SK-N-SH treated with all-trans-retinoic acid at 6 μM for 48 hours (cell line): Measurements from ENCODE around the gene KRTAP4-7.
"Not testable (repeated sequence)": the region's sequence is repeated elsewhere in the genome, so short reads cannot be mapped to it uniquely, and the experiment has no call there.

ENCODE experiments used
- ATAC-seq: fragments of 200-7000 bp; cut with Tn5 transposase; 3 replicates; pipeline ENCODE4 v1.9.1; 2020; ENCODE audit warnings: mild to moderate bottlenecking, moderate library complexity
- BACH2 ChIP-seq: fragments of 250-450 bp; sonication (Bioruptor Pico); IDR thresholded peaks from 2 replicates; pipeline ENCODE4 v1.9.0; 2021; ENCODE audit warnings: mild to moderate bottlenecking, borderline replicate concordance
- CSDC2 ChIP-seq: fragments of 250-450 bp; sonication (Bioruptor Pico); IDR thresholded peaks from 2 replicates; pipeline ENCODE4 v1.5.0; 2020; ENCODE audit warnings: mild to moderate bottlenecking, moderate library complexity
- CSRNP3 ChIP-seq: fragments of 250-450 bp; sonication (Bioruptor Pico); IDR thresholded peaks from 2 replicates; pipeline ENCODE4 v1.5.1; 2021; ENCODE audit warnings: mild to moderate bottlenecking, moderate library complexity
- ESRRG ChIP-seq: fragments of 250-450 bp; sonication (Bioruptor Pico); IDR thresholded peaks from 2 replicates; pipeline ENCODE4 v1.6.1; 2021; ENCODE audit warnings: mild to moderate bottlenecking
- GLIS3 ChIP-seq: fragments of 250-450 bp; sonication (Bioruptor Pico); IDR thresholded peaks from 2 replicates; pipeline ENCODE4 v1.5.0; 2020; ENCODE audit warnings: mild to moderate bottlenecking, moderate library complexity
- OSR1 ChIP-seq: fragments of 250-450 bp; sonication (Bioruptor Pico); IDR thresholded peaks from 2 replicates; pipeline ENCODE4 v1.8.0; 2022; ENCODE audit warnings: moderate library complexity, mild to moderate bottlenecking, inconsistent platforms
- POU6F1 ChIP-seq: fragments of 250-450 bp; sonication (Bioruptor Pico); IDR thresholded peaks from 2 replicates; pipeline ENCODE4 v1.8.0; 2021; ENCODE audit warnings: low read depth, mild to moderate bottlenecking, moderate library complexity, borderline replicate concordance
- PPARA ChIP-seq: fragments of 250-450 bp; sonication (Bioruptor Pico); IDR thresholded peaks from 2 replicates; pipeline ENCODE4 v1.5.0; 2020; ENCODE audit warnings: mild to moderate bottlenecking, borderline replicate concordance
- SNAI2 ChIP-seq: fragments of 250-450 bp; sonication (Bioruptor Pico); IDR thresholded peaks from 2 replicates; pipeline ENCODE4 v1.5.0; 2020; ENCODE audit warnings: mild to moderate bottlenecking, moderate library complexity
- TCF4 ChIP-seq: fragments of 250-450 bp; sonication (Bioruptor Pico); IDR thresholded peaks from 2 replicates; pipeline ENCODE4 v1.8.0; 2021; ENCODE audit warnings: mild to moderate bottlenecking, moderate library complexity, borderline replicate concordance
- TOX ChIP-seq: fragments of 250-450 bp; sonication (Bioruptor Pico); IDR thresholded peaks from 2 replicates; pipeline ENCODE4 v1.8.0; 2021; ENCODE audit warnings: mild to moderate bottlenecking, moderate library complexity, borderline replicate concordance
- ZFP3 ChIP-seq: fragments of 250-450 bp; sonication (Bioruptor Pico); IDR thresholded peaks from 2 replicates; pipeline ENCODE4 v1.5.0; 2020; ENCODE audit warnings: mild to moderate bottlenecking, moderate library complexity
- ZNF70 ChIP-seq: fragments of 450-650 bp; formaldehyde crosslinking; IDR thresholded peaks from 2 replicates; pipeline ENCODE4 v1.5.0; 2020; ENCODE audit warnings: mild to moderate bottlenecking, moderate library complexity
- ZNF8 ChIP-seq: fragments of 450-650 bp; formaldehyde crosslinking; IDR thresholded peaks from 2 replicates; pipeline ENCODE4 v1.5.0; 2020; ENCODE audit warnings: mild to moderate bottlenecking, moderate library complexity
- TF ChIP-seq, protein P1 (sequence below): fragments of 250-450 bp; sonication (Bioruptor Pico); IDR thresholded peaks from 2 replicates; pipeline ENCODE4 v1.8.0; 2020; ENCODE audit warnings: mild to moderate bottlenecking, moderate library complexity, borderline replicate concordance
- TF ChIP-seq, protein P2 (sequence below): fragments of 250-450 bp; sonication (Bioruptor Pico); IDR thresholded peaks from 2 replicates; pipeline ENCODE4 v1.5.1; 2020; ENCODE audit warnings: low read depth, mild to moderate bottlenecking, moderate library complexity

KRTAP4-7 gene

DNA sequence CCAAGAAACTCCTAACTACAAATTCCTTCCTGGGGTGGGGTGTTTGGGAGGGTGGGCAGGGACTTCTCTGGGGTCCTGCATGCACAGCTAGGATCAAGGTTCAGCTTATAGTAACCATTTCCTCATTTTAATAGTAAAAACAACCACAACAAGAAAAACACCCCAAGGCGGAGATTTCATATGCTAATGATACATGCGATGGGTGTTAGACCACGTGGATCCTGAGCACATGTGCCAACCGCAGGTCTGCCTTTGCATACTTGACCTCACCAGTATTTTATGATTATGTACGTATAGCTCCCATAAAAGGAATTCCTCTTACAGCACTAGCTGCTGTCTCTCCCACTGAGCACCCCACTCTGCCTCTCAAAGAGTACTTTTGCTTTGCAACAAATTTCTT is 32.3 kb downstream of the KRTAP4-7 start:
- no peak for ATAC-seq
- TF ChIP-seq POU6F1 (CRISPR knock-in tag) (no peak), TCF4 (CRISPR knock-in tag) (no peak), ZNF70 (CRISPR knock-in tag) (no peak), ZFP3 (CRISPR knock-in tag) (no peak)

- not testable (repeated sequence) for ATAC-seq
Measured at GRCh38 chr17:41117846-41118386, 34.0 kb downstream of the KRTAP4-7 start, which contains the start of gene KRTAP4-11. KRTAP4-11 (minus strand) TSS chr17:41118373; CDS start chr17:41118315, 58 bp downstream.

DNA sequence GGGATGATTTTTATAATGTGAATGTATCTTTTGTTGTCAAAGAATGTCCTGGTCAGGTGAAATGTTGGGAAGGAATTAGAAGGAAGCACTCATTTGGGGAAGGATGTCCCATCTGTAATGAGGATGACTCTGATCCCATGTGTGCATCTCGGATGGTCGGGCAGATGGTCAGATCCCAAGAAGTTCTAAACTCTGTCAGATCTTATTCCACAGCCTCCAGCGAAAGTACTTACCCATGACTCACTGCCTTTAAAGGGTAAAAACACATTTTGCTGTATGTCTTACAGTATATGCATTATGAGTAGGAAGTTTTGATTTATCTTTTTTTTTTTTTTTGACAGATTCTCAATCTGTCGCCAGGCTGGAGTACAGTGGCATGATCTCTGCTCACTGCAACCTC is 34.8 kb downstream of the KRTAP4-7 start:
- no peak for ATAC-seq
- no peak for TF ChIP-seq ESRRG
- TF ChIP-seq ZFP3 (CRISPR knock-in tag) = no peak
- no peak for TF ChIP-seq TOX
- TF ChIP-seq ZNF70 (CRISPR knock-in tag) = no peak
- TF ChIP-seq CSRNP3 = no peak
- TF ChIP-seq, protein P1, sequence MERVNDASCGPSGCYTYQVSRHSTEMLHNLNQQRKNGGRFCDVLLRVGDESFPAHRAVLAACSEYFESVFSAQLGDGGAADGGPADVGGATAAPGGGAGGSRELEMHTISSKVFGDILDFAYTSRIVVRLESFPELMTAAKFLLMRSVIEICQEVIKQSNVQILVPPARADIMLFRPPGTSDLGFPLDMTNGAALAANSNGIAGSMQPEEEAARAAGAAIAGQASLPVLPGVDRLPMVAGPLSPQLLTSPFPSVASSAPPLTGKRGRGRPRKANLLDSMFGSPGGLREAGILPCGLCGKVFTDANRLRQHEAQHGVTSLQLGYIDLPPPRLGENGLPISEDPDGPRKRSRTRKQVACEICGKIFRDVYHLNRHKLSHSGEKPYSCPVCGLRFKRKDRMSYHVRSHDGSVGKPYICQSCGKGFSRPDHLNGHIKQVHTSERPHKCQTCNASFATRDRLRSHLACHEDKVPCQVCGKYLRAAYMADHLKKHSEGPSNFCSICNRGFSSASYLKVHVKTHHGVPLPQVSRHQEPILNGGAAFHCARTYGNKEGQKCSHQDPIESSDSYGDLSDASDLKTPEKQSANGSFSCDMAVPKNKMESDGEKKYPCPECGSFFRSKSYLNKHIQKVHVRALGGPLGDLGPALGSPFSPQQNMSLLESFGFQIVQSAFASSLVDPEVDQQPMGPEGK (CRISPR knock-in tag) = no peak
- no peak for TF ChIP-seq POU6F1 (CRISPR knock-in tag)
- TF ChIP-seq PPARA = no peak
- no peak for TF ChIP-seq CSDC2
- no peak for TF ChIP-seq BACH2 (CRISPR knock-in tag)
- TF ChIP-seq TCF4 (CRISPR knock-in tag) = no peak
- no peak for TF ChIP-seq SNAI2

DNA sequence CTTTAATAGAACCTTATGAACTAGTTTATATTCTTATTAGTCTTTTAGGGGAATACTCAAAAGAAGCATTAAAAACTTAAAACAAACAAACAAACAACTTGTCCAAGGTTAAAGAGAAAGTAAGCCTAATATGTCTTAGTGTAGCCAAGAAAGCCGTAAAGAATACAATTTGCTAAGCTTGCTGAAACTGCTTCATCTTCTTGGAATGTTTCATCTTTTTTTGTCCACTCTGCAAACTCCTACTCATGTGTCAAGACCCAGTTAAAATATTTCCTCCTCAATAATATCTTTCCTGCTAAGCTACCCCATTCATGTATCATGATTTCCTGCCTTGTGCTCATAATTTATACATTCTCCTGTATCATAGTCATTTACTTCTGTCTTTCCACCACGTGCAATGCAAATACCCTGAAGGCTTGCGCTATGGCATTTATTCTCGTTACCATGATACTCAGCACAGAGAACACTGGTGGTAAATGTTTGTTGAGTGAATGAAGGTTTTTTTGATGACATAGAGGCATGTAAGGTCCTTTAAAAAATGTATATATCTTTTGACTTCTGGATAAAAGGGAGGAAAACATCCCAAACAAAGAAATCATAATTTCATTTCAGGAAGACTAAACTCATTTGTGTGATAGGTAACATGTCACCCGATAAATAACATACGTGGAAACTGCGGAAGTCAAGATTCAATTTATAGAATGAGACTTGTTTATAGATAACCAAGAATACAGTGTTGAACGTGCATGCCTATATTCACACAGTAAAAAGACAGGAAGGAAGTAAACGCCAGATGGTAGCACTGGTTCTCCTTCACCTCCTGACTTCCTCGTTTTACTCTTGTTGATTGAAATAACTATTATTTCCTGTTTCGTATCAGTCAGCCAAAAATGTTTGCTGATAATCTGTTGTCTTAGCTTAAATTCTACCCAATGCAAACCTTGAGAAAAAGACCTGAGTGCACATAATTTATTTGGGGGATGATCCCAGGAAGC is 36.0 kb downstream of the KRTAP4-7 start:
- ATAC-seq = not testable (repeated sequence)

DNA sequence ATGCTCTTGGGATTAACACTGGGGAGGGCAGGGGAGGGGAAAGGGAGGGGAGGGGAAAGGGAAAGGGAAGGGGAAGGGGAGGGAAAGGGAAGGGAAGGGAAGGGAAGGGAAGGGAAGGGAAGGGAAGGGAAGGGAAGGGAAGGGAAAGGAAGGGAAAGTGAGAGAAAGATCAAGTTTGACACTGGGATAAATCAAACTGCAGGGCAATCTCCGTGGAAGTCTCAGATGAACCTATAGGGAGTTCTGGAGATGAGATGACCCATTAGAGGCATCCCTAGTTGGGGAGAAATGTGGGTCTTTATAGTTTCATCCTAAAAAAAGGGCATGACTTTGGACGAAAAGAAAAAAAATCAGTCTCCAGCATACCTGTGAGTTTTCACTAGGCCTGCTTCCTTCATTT is 37.8 kb downstream of the KRTAP4-7 start:
- no peak for ATAC-seq
- TF ChIP-seq GLIS3 (no peak), OSR1 (CRISPR knock-in tag) (no peak), ZNF8 (CRISPR knock-in tag) (no peak), TCF4 (CRISPR knock-in tag) (no peak)
- TF ChIP-seq, protein P2, sequence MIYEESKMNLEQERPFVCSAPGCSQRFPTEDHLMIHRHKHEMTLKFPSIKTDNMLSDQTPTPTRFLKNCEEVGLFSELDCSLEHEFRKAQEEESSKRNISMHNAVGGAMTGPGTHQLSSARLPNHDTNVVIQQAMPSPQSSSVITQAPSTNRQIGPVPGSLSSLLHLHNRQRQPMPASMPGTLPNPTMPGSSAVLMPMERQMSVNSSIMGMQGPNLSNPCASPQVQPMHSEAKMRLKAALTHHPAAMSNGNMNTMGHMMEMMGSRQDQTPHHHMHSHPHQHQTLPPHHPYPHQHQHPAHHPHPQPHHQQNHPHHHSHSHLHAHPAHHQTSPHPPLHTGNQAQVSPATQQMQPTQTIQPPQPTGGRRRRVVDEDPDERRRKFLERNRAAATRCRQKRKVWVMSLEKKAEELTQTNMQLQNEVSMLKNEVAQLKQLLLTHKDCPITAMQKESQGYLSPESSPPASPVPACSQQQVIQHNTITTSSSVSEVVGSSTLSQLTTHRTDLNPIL (CRISPR knock-in tag) = no peak

DNA sequence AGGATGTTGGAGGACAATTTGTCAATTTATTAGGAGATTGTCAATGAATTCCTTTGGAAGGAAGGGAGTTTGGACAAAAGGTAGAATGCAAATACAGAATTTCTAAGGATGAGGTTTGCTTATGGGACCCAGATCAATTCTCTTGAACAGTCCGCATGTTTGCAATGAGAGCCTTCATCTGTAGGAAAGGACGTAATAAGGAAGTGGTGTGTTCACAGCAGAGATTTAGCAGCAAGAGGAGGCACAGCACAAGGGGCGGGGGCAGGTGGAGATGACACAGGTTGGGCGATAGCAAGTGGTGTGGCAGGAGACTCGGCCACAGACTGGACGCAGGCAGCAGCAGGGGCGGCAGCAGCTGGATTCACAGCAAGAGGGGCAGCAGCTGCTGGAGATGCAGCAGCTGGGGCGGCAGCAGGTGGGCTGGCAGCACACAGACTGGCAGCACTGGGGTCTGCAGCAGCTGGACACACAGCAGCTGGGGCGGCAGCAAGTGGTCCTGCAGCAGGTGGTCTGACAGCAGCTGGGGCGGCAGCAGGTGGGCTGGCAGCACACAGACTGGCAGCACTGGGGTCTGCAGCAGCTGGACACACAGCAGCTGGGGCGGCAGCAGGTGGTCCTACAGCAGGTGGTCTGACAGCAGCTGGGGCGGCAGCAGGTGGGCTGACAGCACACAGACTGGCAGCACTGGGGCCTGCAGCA is 39.5 kb downstream of the KRTAP4-7 start:
- not testable (repeated sequence) for ATAC-seq

DNA sequence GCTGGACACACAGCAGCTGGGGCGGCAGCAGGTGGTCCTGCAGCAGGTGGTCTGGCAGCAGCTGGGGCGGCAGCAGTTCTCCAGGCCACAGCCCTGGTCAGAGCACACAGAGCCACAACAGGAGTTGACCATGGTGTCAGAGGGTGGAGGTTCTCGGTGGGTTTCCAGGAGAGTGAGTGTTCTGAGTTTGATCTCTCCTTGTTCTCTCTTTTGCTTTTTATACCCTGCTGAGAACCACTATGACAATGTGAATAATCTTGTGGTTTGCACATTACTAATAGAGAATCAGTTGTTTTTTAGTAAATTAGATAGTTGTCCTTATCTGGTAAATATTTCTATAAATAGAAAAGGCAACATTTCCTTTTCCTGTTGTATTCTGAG is 40.0 kb downstream of the KRTAP4-7 start, which contains the start of gene KRTAP4-12:
KRTAP4-12 (minus strand) TSS at position 192 of the 381 bp plus-strand sequence; CDS start at position 132, 60 bp downstream.
- ATAC-seq = not testable (repeated sequence)
